ENCODE data around the gene GRIP2.

The GRIP2 gene

DNA sequence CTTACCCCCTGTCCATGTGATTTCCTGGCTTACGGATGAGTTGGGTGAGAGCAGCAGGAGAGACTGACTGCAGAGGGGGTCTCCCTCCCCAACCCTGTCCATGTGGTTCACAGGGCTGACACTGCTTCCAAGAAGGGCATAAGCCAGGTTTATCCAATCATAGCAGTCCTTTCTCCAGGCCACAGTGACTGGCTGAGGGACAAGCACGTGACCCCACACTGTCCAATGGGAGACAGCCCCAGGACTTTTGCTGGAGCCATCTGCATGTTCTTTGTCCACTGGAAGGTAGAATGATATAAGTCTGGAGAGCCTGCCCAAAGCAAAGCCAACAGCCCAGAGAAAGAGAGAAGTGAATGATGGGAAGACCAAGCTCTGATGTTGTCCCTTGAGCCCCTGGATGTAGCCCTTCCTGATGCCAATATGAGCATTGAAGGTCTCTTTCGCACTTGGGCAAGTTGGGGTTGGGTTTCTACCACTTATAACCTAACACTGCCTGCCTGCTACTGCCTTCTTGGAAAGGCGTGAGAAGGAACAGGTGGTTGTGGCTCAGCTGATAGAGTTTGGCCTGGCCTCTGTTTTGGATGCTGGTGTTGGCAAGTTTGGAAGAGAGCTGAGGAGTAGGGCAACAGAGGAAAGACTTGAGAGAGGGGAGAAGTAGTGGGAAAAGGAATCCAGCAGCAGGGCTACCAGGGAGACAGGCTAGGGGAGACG is 41.3 kb upstream of the GRIP2 start:
- H2AFZ ChIP-seq (ENCODE audit: low read length), result no peak overlapping the region
- H3K9me2 ChIP-seq (ENCODE audit: low read depth, low read length), result no peaks in the 10 kb centered on the region
- no peaks in the 10 kb centered on the region for H3K9me3 ChIP-seq (ENCODE audit: low read length)
- no peaks in the 10 kb centered on the region for H3K4me1 ChIP-seq (ENCODE audit: insufficient read depth, low read length, severe bottlenecking)
- TF ChIP-seq, protein P1, sequence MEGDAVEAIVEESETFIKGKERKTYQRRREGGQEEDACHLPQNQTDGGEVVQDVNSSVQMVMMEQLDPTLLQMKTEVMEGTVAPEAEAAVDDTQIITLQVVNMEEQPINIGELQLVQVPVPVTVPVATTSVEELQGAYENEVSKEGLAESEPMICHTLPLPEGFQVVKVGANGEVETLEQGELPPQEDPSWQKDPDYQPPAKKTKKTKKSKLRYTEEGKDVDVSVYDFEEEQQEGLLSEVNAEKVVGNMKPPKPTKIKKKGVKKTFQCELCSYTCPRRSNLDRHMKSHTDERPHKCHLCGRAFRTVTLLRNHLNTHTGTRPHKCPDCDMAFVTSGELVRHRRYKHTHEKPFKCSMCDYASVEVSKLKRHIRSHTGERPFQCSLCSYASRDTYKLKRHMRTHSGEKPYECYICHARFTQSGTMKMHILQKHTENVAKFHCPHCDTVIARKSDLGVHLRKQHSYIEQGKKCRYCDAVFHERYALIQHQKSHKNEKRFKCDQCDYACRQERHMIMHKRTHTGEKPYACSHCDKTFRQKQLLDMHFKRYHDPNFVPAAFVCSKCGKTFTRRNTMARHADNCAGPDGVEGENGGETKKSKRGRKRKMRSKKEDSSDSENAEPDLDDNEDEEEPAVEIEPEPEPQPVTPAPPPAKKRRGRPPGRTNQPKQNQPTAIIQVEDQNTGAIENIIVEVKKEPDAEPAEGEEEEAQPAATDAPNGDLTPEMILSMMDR (IDR thresholded peaks at IDR 0.05; ENCODE audit: low read length), result no peak
- no peak for TF ChIP-seq EZH2 (IDR thresholded peaks at IDR 0.05; ENCODE audit: borderline replicate concordance, low read length)
- H3K79me2 ChIP-seq (ENCODE audit: insufficient read depth, low read length), result no peaks in the 10 kb centered on the region
- no peaks in the 10 kb centered on the region for H4K20me1 ChIP-seq (ENCODE audit: insufficient read depth, low read length)
- H3K4me3 ChIP-seq (ENCODE audit: low read depth, low read length, poor library complexity, severe bottlenecking), result no peak overlapping the region
- H3K36me3 ChIP-seq (ENCODE audit: insufficient read depth, low read length), result no peaks in the 10 kb centered on the region
- no peak overlapping the region for H3K27ac ChIP-seq (ENCODE audit: low read depth, low read length, poor library complexity, severe bottlenecking)
- H3K27me3 ChIP-seq (ENCODE audit: insufficient read depth, low read length), result peaks cover 11% of the 10 kb centered on the region
- no peak overlapping the region for H3K4me2 ChIP-seq (ENCODE audit: low read length)
- H3K9ac ChIP-seq (ENCODE audit: low read length), result no peak overlapping the region
- H3F3A ChIP-seq (ENCODE audit: insufficient read depth, low read length), result no peaks in the 10 kb centered on the region

DNA sequence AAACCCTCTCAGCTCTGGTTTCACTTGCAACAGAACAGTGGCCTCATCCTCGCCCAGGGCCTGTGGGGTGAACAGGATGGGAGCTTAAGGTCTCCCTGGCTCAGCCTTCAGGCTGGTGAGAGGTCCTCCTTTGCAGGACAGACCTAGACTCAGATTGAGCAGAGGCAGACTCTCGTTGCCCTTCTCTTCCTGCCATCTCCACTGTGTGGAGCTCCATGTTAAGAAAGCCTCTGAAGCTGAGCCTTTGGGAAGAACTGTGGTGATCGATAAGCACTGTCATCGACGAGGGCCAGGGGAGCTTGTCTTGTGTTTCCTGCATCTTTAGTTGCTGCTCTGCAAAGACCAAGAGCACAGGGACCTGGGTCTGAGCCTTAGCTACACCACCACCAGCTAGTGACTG is 37.8 kb upstream of the GRIP2 start:
- TF ChIP-seq, protein P1 (IDR thresholded peaks at IDR 0.05; ENCODE audit: low read length), result no peak
- no peak for TF ChIP-seq EZH2 (IDR thresholded peaks at IDR 0.05; ENCODE audit: borderline replicate concordance, low read length)

DNA sequence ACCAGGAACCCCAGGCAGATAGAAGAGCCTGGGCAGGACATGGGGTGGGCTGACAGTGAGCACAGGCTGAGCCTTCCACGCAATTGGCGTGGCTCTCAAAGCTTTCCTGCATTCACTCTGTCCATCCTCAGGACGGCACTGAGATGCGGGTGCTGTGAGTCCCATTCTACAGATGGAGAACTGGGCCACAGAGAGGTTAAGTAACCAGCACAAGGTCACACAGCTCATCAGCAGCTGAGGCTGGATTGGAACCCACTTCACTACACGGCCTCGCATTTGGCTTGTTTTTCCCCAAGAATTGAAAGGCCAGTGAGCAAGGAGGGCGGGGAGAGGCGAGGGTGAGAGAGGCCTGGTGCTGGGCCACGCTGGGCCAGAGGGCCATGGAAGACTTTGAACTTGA is 36.0 kb upstream of the GRIP2 start:
- Histone ChIP-seq H3K36me3 (ENCODE audit: insufficient read depth, low read length) (no peaks in the 10 kb centered on the region), H4K20me1 (ENCODE audit: insufficient read depth, low read length) (no peaks in the 10 kb centered on the region), H3K4me1 (ENCODE audit: insufficient read depth, low read length, severe bottlenecking) (no peaks in the 10 kb centered on the region), H3K9me3 (ENCODE audit: low read length) (no peaks in the 10 kb centered on the region), H3K9me2 (ENCODE audit: low read depth, low read length) (no peaks in the 10 kb centered on the region), H3K27me3 (ENCODE audit: insufficient read depth, low read length) (no peaks in the 10 kb centered on the region; the same call in 1 of the 2 replicates), H3F3A (ENCODE audit: insufficient read depth, low read length) (no peaks in the 10 kb centered on the region), H3K4me2 (ENCODE audit: low read length) (no peak overlapping the region), H3K27ac (ENCODE audit: low read depth, low read length, poor library complexity, severe bottlenecking) (no peak overlapping the region), H3K79me2 (ENCODE audit: insufficient read depth, low read length) (no peaks in the 10 kb centered on the region), H2AFZ (ENCODE audit: low read length) (no peak overlapping the region), H3K4me3 (ENCODE audit: low read depth, low read length, poor library complexity, severe bottlenecking) (no peak overlapping the region), H3K9ac (ENCODE audit: low read length) (no peak overlapping the region)
- TF ChIP-seq, protein P1 (IDR thresholded peaks at IDR 0.05; ENCODE audit: low read length), result no peak
- no peak for TF ChIP-seq EZH2 (IDR thresholded peaks at IDR 0.05; ENCODE audit: borderline replicate concordance, low read length)

More for the DNA sequence above, 37.8 kb upstream of the GRIP2 start:
- Histone ChIP-seq H3F3A (ENCODE audit: insufficient read depth, low read length) (no peaks in the 10 kb centered on the region), H4K20me1 (ENCODE audit: insufficient read depth, low read length) (no peaks in the 10 kb centered on the region), H3K36me3 (ENCODE audit: insufficient read depth, low read length) (no peaks in the 10 kb centered on the region), H2AFZ (ENCODE audit: low read length) (no peak overlapping the region), H3K9ac (ENCODE audit: low read length) (no peak overlapping the region), H3K27me3 (ENCODE audit: insufficient read depth, low read length) (peaks cover 8% of the 10 kb centered on the region), H3K9me2 (ENCODE audit: low read depth, low read length) (no peaks in the 10 kb centered on the region), H3K4me1 (ENCODE audit: insufficient read depth, low read length, severe bottlenecking) (no peaks in the 10 kb centered on the region), H3K9me3 (ENCODE audit: low read length) (no peaks in the 10 kb centered on the region), H3K27ac (ENCODE audit: low read depth, low read length, poor library complexity, severe bottlenecking) (no peak overlapping the region), H3K4me3 (ENCODE audit: low read depth, low read length, poor library complexity, severe bottlenecking) (no peak overlapping the region), H3K4me2 (ENCODE audit: low read length) (no peak overlapping the region), H3K79me2 (ENCODE audit: insufficient read depth, low read length) (no peaks in the 10 kb centered on the region)

Measured in OCI-LY1 (cell line).